Measurements from ENCODE around the gene MAB21L3. TPM values are rescaled to one million over a fixed set of nuclear protein-coding genes. Genes with fewer than 3 reads are reported as not detected.

The MAB21L3 gene
- total RNA-seq = 1 to 10 TPM; 1.7 to 6.4 (median 4.7) TPM
- long read RNA-seq, donor 1, partial matches to known transcripts = 0 of 1 reads
- long read RNA-seq, donor 1, other reads (novel, unspliced or antisense) = 1 of 1 reads
- long read RNA-seq, donor 2, partial matches to known transcripts = 1 of 4 reads
- long read RNA-seq, donor 2, other reads (novel, unspliced or antisense) = 3 of 4 reads

- Histone ChIP-seq H3K4me3 (no peak within 1 kb of the TSS), H3K4me1 (ENCODE audit: low read depth) (peaks cover 16% of the 10 kb centered on the region), H3K9me3 (no peaks in the 10 kb centered on the region), H3K36me3 (ENCODE audit: low read depth) (no peaks in the 10 kb centered on the region)
- intact Hi-C loops (cut with DNase I, micrococcal nuclease) = no loop called here
- TF ChIP-seq CTCF (IDR thresholded peaks at IDR 0.05) = no peak
- ATAC-seq (peak; percentile 75), DNase-seq (peak in 2 of 3 donors; percentile 52 to 75)
Observed at GRCh38 chr1:116110567-116111523, at the start of gene MAB21L3. TSS of gene MAB21L3 (plus strand) at chr1:116111399. CDS start at chr1:116112616, 1,217 bp downstream.

- H3K9me3 ChIP-seq = peaks cover 2% of the 10 kb centered on the region
- no peak overlapping the region for H3K4me3 ChIP-seq
- DNase-seq = no peak
- H3K4me1 ChIP-seq (ENCODE audit: low read depth) = no peaks in the 10 kb centered on the region
- no peak for ATAC-seq
- no peak for TF ChIP-seq CTCF (IDR thresholded peaks at IDR 0.05)
- intact Hi-C loops (cut with DNase I, micrococcal nuclease) = no loop called here
- H3K36me3 ChIP-seq (ENCODE audit: low read depth) = no peaks in the 10 kb centered on the region
Observed at GRCh38 chr1:116062201-116062600, 49.0 kb upstream of the MAB21L3 start.

DNA sequence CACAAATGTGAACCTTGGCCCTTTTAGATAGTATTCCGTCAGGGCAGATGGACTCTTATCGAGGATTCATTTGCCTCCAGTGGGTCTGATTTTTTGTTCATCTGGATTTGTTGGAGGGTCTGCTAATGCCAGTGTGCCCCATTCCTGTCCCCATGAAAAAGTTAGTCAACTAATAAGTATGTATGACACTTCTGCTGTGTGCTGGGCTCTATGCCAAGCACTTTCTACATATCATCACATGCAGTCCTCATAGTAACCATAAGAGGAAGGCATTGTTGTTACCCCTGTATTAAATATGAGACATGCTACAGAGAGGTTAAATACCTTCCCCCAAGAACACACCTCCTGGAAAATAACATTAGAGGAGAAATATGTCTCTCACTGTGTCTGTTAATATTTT lies 46.6 kb upstream of the MAB21L3 start:
- intact Hi-C loops (cut with DNase I, micrococcal nuclease) = no loop called here
- TF ChIP-seq CTCF (IDR thresholded peaks at IDR 0.05) = no peak
- H3K36me3 ChIP-seq (ENCODE audit: low read depth) = no peaks in the 10 kb centered on the region
- DNase-seq (no peak), ATAC-seq (no peak)
- no peak overlapping the region for H3K4me3 ChIP-seq
- no peaks in the 10 kb centered on the region for H3K4me1 ChIP-seq (ENCODE audit: low read depth)
- H3K9me3 ChIP-seq = no peaks in the 10 kb centered on the region

GRCh38 chr1:116066868-116067565 lies 44.2 kb upstream of the MAB21L3 start:
- ATAC-seq (no peak), DNase-seq (no peak)
- TF ChIP-seq CTCF (IDR thresholded peaks at IDR 0.05) = no peak
- Histone ChIP-seq H3K36me3 (ENCODE audit: low read depth) (no peaks in the 10 kb centered on the region), H3K9me3 (no peaks in the 10 kb centered on the region), H3K4me1 (ENCODE audit: low read depth) (no peaks in the 10 kb centered on the region), H3K4me3 (no peak overlapping the region)
- intact Hi-C loops (cut with DNase I, micrococcal nuclease) = no loop called here

DNA sequence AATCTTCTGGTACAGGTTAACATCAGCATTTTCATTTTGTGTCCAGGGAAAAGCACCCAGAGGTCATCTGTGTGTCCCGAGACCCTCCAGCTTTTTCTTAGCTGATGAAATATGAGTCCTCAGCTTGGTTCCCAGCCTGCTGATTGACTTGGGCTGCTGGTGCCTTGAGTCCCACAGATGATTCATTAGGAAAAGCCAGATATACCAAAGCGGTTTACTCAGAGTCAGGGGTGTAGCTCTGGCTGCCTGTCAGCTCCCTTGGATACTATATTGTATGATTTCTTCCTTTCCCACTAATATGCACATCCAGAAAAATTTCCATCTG lies 43.7 kb upstream of the MAB21L3 start:
- intact Hi-C loops (cut with DNase I, micrococcal nuclease) = no loop called here
- no peaks in the 10 kb centered on the region for H3K4me1 ChIP-seq (ENCODE audit: low read depth)
- no peak for DNase-seq
- no peak for ATAC-seq
- no peak overlapping the region for H3K4me3 ChIP-seq
- H3K36me3 ChIP-seq (ENCODE audit: low read depth) = no peaks in the 10 kb centered on the region
- no peaks in the 10 kb centered on the region for H3K9me3 ChIP-seq
- TF ChIP-seq CTCF (IDR thresholded peaks at IDR 0.05) = no peak

All from mucosa of descending colon (tissue), 3 donors.